ENCODE results near the gene QSOX1.

GRCh38 chr1:180156631-180157091 is 2.0 kb downstream of the QSOX1 start:
- TF ChIP-seq CTCF (conservative IDR thresholded peaks at IDR 0.05 in 1 of 2, IDR thresholded peaks at IDR 0.05 in 1 of 2; ENCODE audit: extremely low read depth in 1 of 2, insufficient read depth in 1 of 2, low read depth in 1 of 2, low read length in 2 of 2) (no peak), EZH2 (IDR thresholded peaks at IDR 0.05; ENCODE audit: borderline replicate concordance, low read length) (no peak)
